Neural cell (in vitro differentiated cells): ENCODE measurements around the gene GATA2.

Experiments
- CTCF ChIP-seq: fragments of 450-650 bp; IDR thresholded peaks from 2 replicates; pipeline ENCODE4 v1.5.1; 2014; ENCODE audit warnings: antibody characterized with exemption, mild to moderate bottlenecking, moderate library complexity; ENCODE audit not compliant: poor library complexity, severe bottlenecking
- EP300 ChIP-seq: fragments of 450-650 bp; conservative IDR thresholded peaks from 2 replicates; pipeline ENCODE4 v1.6.1; 2014; ENCODE audit warnings: antibody characterized with exemption, mild to moderate bottlenecking, moderate library complexity; ENCODE audit not compliant: poor library complexity, severe bottlenecking
- EZH2 ChIP-seq: fragments of 200-600, 300-800 bp; shearing (Covaris generic), sonication (generic); IDR thresholded peaks from 2 replicates; pipeline ENCODE4 v1.6.1; 2014; ENCODE audit warnings: antibody characterized with exemption, low read length, borderline replicate concordance, mild to moderate bottlenecking; ENCODE audit not compliant: insufficient read depth, poor library complexity, severe bottlenecking
- POLR2AphosphoS5 ChIP-seq: IDR thresholded peaks from 2 replicates; pipeline ENCODE4 v1.6.1; 2012
- SMC3 ChIP-seq: fragments of 450-650 bp; conservative IDR thresholded peaks from 2 replicates; pipeline ENCODE4 v1.6.1; 2014; ENCODE audit warnings: antibody characterized with exemption, mild to moderate bottlenecking, moderate library complexity; ENCODE audit not compliant: poor library complexity

- TF ChIP-seq POLR2AphosphoS5, result peak; percentile 85
- TF ChIP-seq CTCF, result no peak
- no peak for TF ChIP-seq SMC3
- peak; percentile 98 for TF ChIP-seq EZH2
- TF ChIP-seq EP300, result no peak
Measured at GRCh38 chr3:128486681-128487537, 6.1 kb downstream of the GATA2 start.
